Naive thymus-derived CD4-positive, alpha-beta T cell (primary cell): ENCODE measurements around the gene MDH2. TPM values are rescaled to one million over a fixed set of nuclear protein-coding genes. Genes with fewer than 3 reads are reported as not detected.
"Not testable (repeated sequence)": the region's sequence is repeated elsewhere in the genome, so short reads cannot be mapped to it uniquely, and the experiment has no call there.

Experiments used
- ATAC-seq: fragments of 150-1000 bp; cut with Tn5 transposase; 2 replicates; pipeline ENCODE4 v1.10.0; 2021; ENCODE audit warnings: mild to moderate bottlenecking, moderate library complexity
- CTCF ChIA-PET: fragments of 350-600 bp; sonication (Branson Sonifier 250); formaldehyde crosslinking; loops from one replicate; lab custom pipeline; 2021; ENCODE audit warnings: antibody characterized with exemption; lab: Charles Lee
- POLR2A ChIA-PET: fragments of 350-600 bp; sonication (Branson Sonifier 250); formaldehyde crosslinking; loops from one replicate; lab custom pipeline; 2021; ENCODE audit warnings: antibody characterized with exemption, inconsistent platforms; lab: Charles Lee
- DNase-seq, 9 donors: peaks; one replicate each; pipeline versions ENCODE4 v3.0.0 to v3.0.0-alpha.2; 2020 to 2022; ENCODE audit warnings: mixed read lengths in 1 of 9
- H3K27ac ChIP-seq: one replicate; pipeline ENCODE4 v1.7.0; 2013; ENCODE audit warnings: mild to moderate bottlenecking, low read depth, low read length, moderate library complexity
- H3K27me3 ChIP-seq, 2 donors: one replicate each; pipeline ENCODE4 v1.7.0; 2013; ENCODE audit warnings: low read length in 2 of 2, mild to moderate bottlenecking in 2 of 2, moderate library complexity in 2 of 2; ENCODE audit not compliant: control insufficient read depth in 2 of 2, insufficient read depth in 2 of 2
- H3K36me3 ChIP-seq, 3 experiments: 1 replicate in 2 of 3; 2 replicates in 1 of 3; pipeline ENCODE4 v1.7.0; 2013; ENCODE audit warnings: low read length in 3 of 3, mild to moderate bottlenecking in 3 of 3, moderate library complexity in 1 of 3; ENCODE audit not compliant: insufficient read depth in 3 of 3, control insufficient read depth in 2 of 3
- H3K4me1 ChIP-seq, 2 donors: one replicate each; pipeline ENCODE4 v1.7.0; 2013; ENCODE audit warnings: low read length in 2 of 2, mild to moderate bottlenecking in 2 of 2, moderate library complexity in 1 of 2; ENCODE audit not compliant: control insufficient read depth in 2 of 2, insufficient read depth in 2 of 2
- H3K4me3 ChIP-seq: 2 replicates; pipeline ENCODE4 v1.7.0; 2013; ENCODE audit warnings: mild to moderate bottlenecking, low read length
- H3K9me3 ChIP-seq, 3 experiments: 1 replicate in 2 of 3; 2 replicates in 1 of 3; pipeline ENCODE4 v1.7.0; 2013; ENCODE audit warnings: low read length in 3 of 3; ENCODE audit not compliant: control insufficient read depth in 2 of 3
- H3K27ac Mint-ChIP-seq, 9 donors: one replicate each; pipeline ENCODE4 v1.8.0; 2020 to 2022; ENCODE audit warnings: mixed read lengths in 9 of 9, mild to moderate bottlenecking in 8 of 9, moderate library complexity in 5 of 9, inconsistent platforms in 2 of 9
- H3K27me3 Mint-ChIP-seq, 5 donors: one replicate each; pipeline ENCODE4 v1.8.0; 2021 to 2022; ENCODE audit warnings: mixed read lengths in 5 of 5, mild to moderate bottlenecking in 1 of 5
- H3K36me3 Mint-ChIP-seq, 5 donors: one replicate each; pipeline ENCODE4 v1.8.0; 2020 to 2022; ENCODE audit warnings: mixed read lengths in 5 of 5, mild to moderate bottlenecking in 3 of 5, inconsistent platforms in 1 of 5
- H3K4me1 Mint-ChIP-seq, 7 donors: one replicate each; pipeline ENCODE4 v1.8.0; 2020 to 2022; ENCODE audit warnings: mixed read lengths in 7 of 7, mild to moderate bottlenecking in 3 of 7, inconsistent platforms in 1 of 7
- H3K4me3 Mint-ChIP-seq, 10 donors: one replicate each; pipeline ENCODE4 v1.8.0; 2020 to 2022; ENCODE audit warnings: mild to moderate bottlenecking in 10 of 10, mixed read lengths in 10 of 10, moderate library complexity in 6 of 10, inconsistent platforms in 2 of 10
- H3K9me3 Mint-ChIP-seq, 11 donors: one replicate each; pipeline ENCODE4 v1.8.0; 2020 to 2022; ENCODE audit warnings: mixed read lengths in 11 of 11, mild to moderate bottlenecking in 4 of 11, inconsistent platforms in 1 of 11, moderate library complexity in 1 of 11
- intact Hi-C, 2 donors: fragments of 100-400 bp; cut with micrococcal nuclease; formaldehyde crosslinking; loops; one replicate each; pipeline ENCODE4 v1.15.1; 2023
- polyA plus RNA-seq, 2 donors: library from polyadenylated mRNA; unstranded; fragments of 300-500 nt; fragmentation: Illumina TruSeq; gene quantifications; one replicate each; pipeline ENCODE4 v1.2.3, GENCODE V29; 2021
- total RNA-seq, 6 experiments: library from RNA in 5 of 6; stranded (reverse) in 5 of 6; gene quantifications; 1 replicate in 5 of 6; 2 replicates in 1 of 6; pipeline ENCODE4 v1.2.3 and lab custom pipeline; 2021 to 2026

Gene MDH2
- total and polyA plus RNA-seq, 7 experiments from 2014 or later: 71.7 to 172 (median 78.9) TPM

- ChIA-PET CTCF (no interaction called here), POLR2A (interaction anchor here (0.9 kb wide), 1 partner anchor 48 kb away, joined by 3 read pairs; the partner anchor contains the start of genes MDH2 and STYXL1)
- Histone ChIP-seq H3K9me3 (no peaks in the 10 kb centered on the region), H3K36me3 (no peaks in the 10 kb centered on the region), H3K4me1 (no peaks in the 10 kb centered on the region), H3K4me3 (no peak overlapping the region), H3K27me3 (no peaks in the 10 kb centered on the region), H3K27ac (no peak overlapping the region)
- DNase-seq (no peak), ATAC-seq (no peak)
- intact Hi-C loops: no loop called here
- H3K4me3 Mint-ChIP-seq: no peak overlapping the region
- H3K4me1 Mint-ChIP-seq: no peaks in the 10 kb centered on the region
- peaks cover 0 to 4% (median 0%) of the 10 kb centered on the region in 5 donors for H3K36me3 Mint-ChIP-seq
- H3K27me3 Mint-ChIP-seq: no peaks in the 10 kb centered on the region
- H3K27ac Mint-ChIP-seq: peak overlapping the region in 1 of 9 donors; percentile 26
- peaks cover 0 to 4% (median 0%) of the 10 kb centered on the region in 11 donors for H3K9me3 Mint-ChIP-seq
Measured at GRCh38 chr7:76095908-76096307, 48.0 kb downstream of the MDH2 start.

DNA sequence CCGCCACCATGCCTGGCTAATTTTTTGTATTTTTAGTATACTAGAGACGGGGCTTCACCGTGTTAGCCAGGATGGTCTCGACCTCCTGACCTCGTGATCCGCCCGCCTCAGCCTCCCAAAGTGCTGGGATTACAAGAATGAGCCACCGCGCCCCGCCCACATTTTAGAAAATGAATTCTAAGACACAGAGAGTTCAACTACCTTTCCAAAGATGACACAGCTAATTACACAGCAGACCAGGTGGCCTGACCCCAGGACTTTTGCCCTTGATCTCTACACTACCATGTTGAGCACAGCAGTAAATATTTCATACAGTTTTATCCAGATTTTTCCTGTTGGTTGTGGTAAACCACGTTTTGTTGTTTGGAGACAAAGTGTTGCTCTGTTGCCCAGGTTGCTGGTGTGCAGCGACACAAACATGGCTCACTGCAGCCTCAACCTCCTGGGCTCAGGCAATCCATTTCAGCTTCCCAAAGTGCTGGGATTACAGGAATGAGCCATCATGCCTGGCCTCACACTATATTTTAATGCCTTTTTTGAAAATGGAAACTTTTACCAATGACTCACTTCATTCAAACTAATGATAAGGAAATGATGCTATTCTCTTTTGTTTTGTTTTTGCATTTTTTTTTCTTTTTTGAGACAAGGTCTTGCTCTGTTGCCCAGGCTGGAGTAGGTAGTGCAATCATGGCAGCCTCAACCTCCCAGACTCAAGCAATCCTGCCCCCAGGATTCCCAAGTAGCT lies 54.0 kb downstream of the MDH2 start:
- H3K36me3 Mint-ChIP-seq, CTCF ChIA-PET, H3K27me3 Mint-ChIP-seq, H3K4me3 ChIP-seq, H3K27me3 ChIP-seq, H3K4me1 ChIP-seq, ATAC-seq, intact Hi-C loops, DNase-seq, H3K4me1 Mint-ChIP-seq, H3K36me3 ChIP-seq, H3K9me3 Mint-ChIP-seq, H3K27ac ChIP-seq, H3K4me3 Mint-ChIP-seq, H3K9me3 ChIP-seq: not testable (repeated sequence)
- H3K27ac Mint-ChIP-seq: peak overlapping the region in 1 of 9 donors; percentile 36
- POLR2A ChIA-PET: interaction anchor here (0.7 kb wide), 1 partner anchor 206 kb away, joined by 3 read pairs; no protein-coding TSS in a partner anchor

DNA sequence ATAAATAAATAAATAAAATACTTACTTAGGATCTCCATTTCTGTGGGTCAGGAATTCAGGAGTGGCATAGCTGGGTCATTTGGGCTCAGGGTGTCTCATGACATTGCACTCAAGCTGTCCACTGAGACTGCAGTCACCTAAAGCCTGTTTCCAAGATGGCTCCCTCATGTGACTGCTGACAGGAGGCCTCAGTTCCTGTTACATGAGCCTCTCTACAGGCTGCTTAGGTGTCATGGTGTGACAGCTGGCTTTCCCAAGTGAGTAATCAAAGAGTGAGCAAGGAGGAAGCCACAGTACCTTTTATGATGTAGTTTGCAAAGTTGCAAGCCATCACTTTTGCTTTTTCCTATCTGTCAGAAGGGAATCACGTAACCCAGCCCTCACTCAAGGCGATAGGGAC lies 55.9 kb downstream of the MDH2 start:
- H3K9me3 ChIP-seq, CTCF ChIA-PET, H3K4me1 ChIP-seq, DNase-seq, H3K27me3 Mint-ChIP-seq, H3K36me3 Mint-ChIP-seq, H3K27me3 ChIP-seq, POLR2A ChIA-PET, intact Hi-C loops, H3K9me3 Mint-ChIP-seq, H3K4me1 Mint-ChIP-seq, H3K4me3 Mint-ChIP-seq, H3K4me3 ChIP-seq, H3K36me3 ChIP-seq, H3K27ac ChIP-seq, H3K27ac Mint-ChIP-seq: not testable (repeated sequence)
- peak; percentile 27 for ATAC-seq

DNA sequence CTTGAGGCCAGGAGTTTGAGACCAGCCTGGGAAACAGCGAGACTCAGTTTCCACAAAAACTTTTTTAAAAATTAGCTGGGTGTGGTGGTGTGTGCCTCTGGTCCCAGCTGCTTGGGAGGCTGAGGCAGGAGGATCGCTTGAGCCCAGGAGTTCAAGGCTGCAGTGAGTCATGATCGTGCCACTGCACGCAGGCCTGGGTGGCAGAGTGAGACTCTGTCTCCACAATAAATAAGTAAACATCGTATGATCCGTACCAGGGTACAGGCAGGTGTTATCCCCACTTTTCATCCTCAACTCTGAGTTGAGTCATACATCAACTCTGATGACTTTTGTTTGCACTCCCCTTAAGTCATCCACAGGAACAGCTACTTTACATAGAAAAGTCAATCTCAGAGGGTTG lies 58.2 kb downstream of the MDH2 start:
- H3K4me3 Mint-ChIP-seq, H3K4me1 ChIP-seq, H3K36me3 Mint-ChIP-seq, H3K4me1 Mint-ChIP-seq, H3K9me3 Mint-ChIP-seq, H3K27ac Mint-ChIP-seq, intact Hi-C loops, H3K4me3 ChIP-seq, H3K27me3 ChIP-seq, H3K36me3 ChIP-seq, H3K27ac ChIP-seq, H3K27me3 Mint-ChIP-seq, H3K9me3 ChIP-seq, DNase-seq, ATAC-seq, CTCF ChIA-PET, POLR2A ChIA-PET: not testable (repeated sequence)

GRCh38 chr7:76106893-76107292 lies 59.0 kb downstream of the MDH2 start:
- CTCF ChIA-PET: no interaction called here
- no peaks in the 10 kb centered on the region for H3K27me3 Mint-ChIP-seq

DNA sequence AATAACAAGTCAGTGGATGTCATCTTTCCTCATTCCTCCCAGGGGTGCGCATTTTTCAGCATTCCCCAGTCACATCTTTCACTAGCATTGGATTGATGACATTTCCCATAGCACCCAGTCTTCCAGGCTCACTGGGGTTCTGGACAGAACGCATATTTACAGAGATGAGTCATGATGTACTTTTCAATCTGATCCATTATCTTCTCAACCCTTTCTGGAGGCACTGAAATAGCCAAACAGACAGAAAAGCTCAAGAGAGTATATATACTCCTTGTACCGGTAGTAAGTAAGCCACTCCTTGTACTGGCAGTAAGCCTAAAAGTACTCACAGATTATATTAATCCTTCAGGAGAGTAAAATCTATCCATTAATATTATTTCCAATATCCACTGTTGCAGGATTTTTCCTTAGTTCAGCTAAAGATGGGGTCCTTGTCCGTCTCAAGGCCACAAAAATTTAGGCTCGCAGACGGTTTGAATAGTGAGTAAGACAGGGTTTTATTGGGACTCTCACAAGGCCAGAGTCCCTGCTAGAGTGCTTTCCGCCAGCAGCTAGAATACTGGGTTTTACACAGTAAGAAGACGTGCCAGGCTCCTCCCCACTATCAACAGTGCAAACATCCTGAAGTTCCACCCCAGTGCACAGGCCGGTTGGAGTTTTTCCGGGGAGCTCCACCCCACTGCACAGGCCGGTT lies 60.8 kb downstream of the MDH2 start:
- POLR2A ChIA-PET: no interaction called here
- CTCF ChIA-PET: no interaction called here
- Mint-ChIP-seq H3K27ac (no peak overlapping the region), H3K36me3 (no peaks in the 10 kb centered on the region), H3K27me3 (no peaks in the 10 kb centered on the region), H3K4me1 (peaks cover 0 to 2% (median 0%) of the 10 kb centered on the region in 7 donors), H3K9me3 (no peaks in the 10 kb centered on the region), H3K4me3 (no peak overlapping the region)
- ATAC-seq (no peak), DNase-seq (no peak)
- Histone ChIP-seq H3K36me3 (no peaks in the 10 kb centered on the region), H3K27me3 (no peaks in the 10 kb centered on the region), H3K9me3 (no peaks in the 10 kb centered on the region), H3K27ac (no peak overlapping the region), H3K4me1 (no peaks in the 10 kb centered on the region), H3K4me3 (no peak overlapping the region)
- intact Hi-C loops: no loop called here

More at GRCh38 chr7:76106893-76107292, 59.0 kb downstream of the MDH2 start:
- no peak overlapping the region for H3K27ac ChIP-seq
- Mint-ChIP-seq H3K4me1 (peaks cover 0 to under 1% (median 0%) of the 10 kb centered on the region in 7 donors), H3K9me3 (no peaks in the 10 kb centered on the region), H3K36me3 (no peaks in the 10 kb centered on the region), H3K4me3 (no peak overlapping the region), H3K27ac (no peak overlapping the region)
- no peaks in the 10 kb centered on the region for H3K4me1 ChIP-seq
- POLR2A ChIA-PET: no interaction called here
- intact Hi-C loops: no loop called here
- no peaks in the 10 kb centered on the region for H3K27me3 ChIP-seq
- no peaks in the 10 kb centered on the region for H3K9me3 ChIP-seq
- DNase-seq (no peak), ATAC-seq (no peak)
- H3K36me3 ChIP-seq: no peaks in the 10 kb centered on the region
- H3K4me3 ChIP-seq: no peak overlapping the region
